SH-SY5Y (cell line): ENCODE results near the gene ST6GAL2.

ENCODE experiments used
- GATA2 ChIP-seq: IDR thresholded peaks from 2 replicates; pipeline ENCODE4 v1.6.1; 2011; ENCODE audit warnings: mild to moderate bottlenecking, low read depth, low read length
- GATA3 ChIP-seq: IDR thresholded peaks from 2 replicates; pipeline ENCODE4 v1.6.1; 2011; ENCODE audit warnings: low read depth, mild to moderate bottlenecking, low read length, moderate library complexity

DNA sequence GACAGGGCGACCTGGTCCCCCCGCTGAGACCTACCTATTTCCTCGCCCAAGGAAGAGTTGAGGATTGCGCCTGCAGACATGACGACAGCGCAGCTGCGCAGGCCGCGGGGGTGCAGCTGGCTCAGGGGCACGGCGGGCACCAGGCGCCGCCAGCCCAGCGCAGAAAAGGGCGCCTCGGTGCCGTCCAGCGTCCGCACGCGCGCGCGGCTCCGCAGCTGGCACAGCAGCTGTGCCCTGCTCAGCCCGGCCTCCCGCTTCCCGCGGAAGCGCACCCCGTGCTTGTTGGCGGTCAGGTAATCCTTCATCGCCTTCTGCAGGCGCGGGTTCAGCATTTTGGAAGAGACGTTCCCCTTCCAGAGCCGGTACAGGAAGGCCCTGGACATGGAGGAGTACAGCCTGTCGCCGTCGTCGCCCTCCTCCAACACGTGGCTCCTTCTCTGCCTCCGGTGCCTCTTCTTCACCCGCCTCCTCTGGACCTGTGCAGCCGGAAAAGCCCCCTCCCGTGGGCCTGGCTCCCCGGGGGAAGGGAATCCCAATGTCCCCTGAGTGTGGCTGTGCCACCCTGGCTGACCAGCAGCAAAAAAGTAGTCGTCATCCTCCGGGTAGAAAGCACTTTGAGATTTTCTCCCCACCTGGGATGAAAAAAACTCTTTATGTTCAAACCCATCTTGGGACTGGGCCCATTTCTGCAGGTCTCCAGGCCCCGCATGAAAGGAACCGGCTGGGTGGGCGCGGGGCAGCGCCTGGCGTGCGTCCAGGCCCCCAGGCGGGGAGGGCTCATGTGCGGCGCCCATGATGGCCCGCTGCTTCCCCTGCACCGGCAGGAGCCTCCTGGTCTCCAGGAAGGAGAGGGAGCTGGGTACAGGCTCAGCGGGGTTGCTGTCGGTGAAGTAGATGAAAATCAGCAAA, 42.7 kb downstream of the ST6GAL2 start:
- TF ChIP-seq GATA2, result no peak
- no peak for TF ChIP-seq GATA3
